HG03175 (cell line): ENCODE results near the gene RNASET2.
"Not testable (repeated sequence)": the region's sequence is repeated elsewhere in the genome, so short reads cannot be mapped to it uniquely, and the experiment has no call there.

Source experiments
- ATAC-seq: cut with Tn5 transposase; IDR thresholded peaks from one replicate; pipeline ENCODE4 v1.9.1; 2021; ENCODE audit warnings: mild to moderate bottlenecking, moderate library complexity; ENCODE audit not compliant: unreplicated experiment

The RNASET2 gene

DNA sequence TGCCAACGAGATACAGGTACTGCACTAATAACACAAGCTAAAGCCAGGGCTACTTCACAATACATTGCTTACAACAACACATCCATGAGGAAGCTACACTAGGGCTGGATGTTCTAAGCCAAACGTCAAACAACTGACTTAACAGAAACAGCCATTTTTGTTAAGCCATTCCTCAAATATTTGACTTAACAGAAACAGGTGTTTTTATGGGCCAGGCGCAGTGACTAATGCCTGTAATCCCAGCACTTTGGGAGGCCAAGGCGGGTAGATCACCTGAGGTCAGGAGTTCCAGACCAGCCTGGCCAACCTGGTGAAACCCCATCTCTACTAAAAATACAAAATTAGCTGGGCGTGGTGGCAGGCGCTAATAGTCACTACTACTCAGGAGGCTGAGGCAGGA, 7.6 kb downstream of the RNASET2 start:
- ATAC-seq: not testable (repeated sequence)

DNA sequence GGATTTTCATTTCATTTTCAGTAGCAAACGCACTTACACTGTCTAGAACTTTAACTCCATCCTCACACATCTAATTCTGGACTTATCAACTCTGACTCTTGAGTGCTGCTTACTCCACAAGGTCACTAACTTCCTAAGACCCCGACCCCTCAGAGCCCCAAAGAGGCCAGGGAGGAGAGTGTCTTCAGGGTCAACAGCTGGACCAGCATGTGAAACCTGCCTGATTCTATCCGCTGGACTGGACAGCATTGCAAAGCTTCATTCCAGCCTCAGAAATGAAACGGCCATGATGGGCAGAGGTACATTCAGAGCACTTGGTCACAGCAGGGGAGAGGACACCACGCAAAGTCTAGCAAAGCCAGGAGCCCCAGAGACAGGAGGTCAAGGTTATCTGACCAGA, 9.1 kb downstream of the RNASET2 start:
- ATAC-seq: no peak

DNA sequence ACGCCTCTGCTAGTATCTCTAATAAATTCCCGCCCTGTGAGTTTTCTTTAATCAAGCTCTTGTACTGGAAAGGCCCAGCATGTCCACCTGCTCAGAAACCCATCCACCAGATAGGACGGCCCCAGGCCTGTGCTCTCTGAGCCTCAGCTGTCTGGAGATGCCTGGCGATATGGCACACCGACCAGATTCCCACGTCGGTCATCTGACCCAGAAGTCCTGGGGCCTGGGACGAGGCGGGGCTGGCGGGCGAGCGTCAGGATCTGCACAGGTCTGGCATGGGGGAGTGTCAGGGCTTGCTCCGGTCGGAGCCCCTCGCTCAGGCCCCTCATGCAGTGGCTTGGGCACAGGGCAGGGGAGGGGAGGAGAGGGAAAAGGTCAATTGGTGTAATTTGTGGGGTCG, 10.2 kb downstream of the RNASET2 start:
- no peak for ATAC-seq

DNA sequence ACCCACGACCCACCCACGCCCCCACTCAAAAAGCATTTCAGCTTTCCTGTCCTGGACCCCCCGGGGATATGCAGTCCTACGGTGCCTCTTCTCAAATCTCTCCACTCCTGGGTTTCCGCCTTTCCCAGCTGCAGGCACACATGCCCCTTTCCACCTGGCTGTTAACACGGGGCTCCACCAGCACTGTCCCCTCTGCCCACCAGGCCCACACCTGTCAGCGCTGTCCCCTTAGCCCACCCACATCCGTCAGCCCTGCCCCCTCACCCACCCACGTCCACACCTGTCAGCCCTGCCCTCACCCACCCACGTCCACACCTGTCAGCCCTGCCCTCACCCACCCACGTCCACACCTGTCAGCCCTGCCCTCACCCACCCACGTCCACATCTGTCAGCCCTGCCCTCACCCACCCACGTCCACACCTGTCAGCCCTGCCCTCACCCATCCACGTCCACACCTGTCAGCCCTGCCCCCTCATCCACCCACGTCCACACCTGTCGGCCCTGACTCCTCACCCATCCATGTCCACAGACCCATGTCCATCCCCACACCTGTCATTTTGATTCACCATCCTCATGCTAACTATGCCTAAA, 11.6 kb downstream of the RNASET2 start:
- no peak for ATAC-seq

GRCh38 chr6:166942393-166943168, 13.8 kb downstream of the RNASET2 start:
- no peak for ATAC-seq

- ATAC-seq: no peak
Measured at GRCh38 chr6:166940643-166941068, 15.7 kb downstream of the RNASET2 start.

GRCh38 chr6:166939894-166940293, 16.5 kb downstream of the RNASET2 start:
- ATAC-seq: no peak

- no peak for ATAC-seq
Measured at GRCh38 chr6:166939345-166939744, 17.0 kb downstream of the RNASET2 start.

GRCh38 chr6:166938704-166939103, 17.6 kb downstream of the RNASET2 start:
- no peak for ATAC-seq

DNA sequence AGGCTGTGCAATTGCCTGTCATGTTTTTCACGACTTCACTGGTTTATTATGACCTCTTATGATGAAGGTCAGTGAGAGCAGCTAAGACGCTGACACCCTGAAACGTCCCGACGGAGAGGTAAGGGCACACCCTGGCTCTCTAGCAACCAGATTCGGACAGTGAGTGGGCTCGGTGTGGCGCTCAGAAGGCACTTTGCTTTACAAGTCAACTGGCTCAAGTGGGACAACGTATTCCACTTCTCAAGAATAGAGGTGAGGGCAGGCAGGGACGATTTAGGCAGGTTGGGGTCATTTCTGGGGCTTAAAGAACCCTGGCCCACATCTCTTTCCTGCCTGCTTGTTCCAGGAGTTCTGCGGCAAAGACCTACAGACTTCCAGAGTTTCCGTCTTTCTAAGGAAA, 18.2 kb downstream of the RNASET2 start:
- no peak for ATAC-seq

GRCh38 chr6:166937746-166938145, 18.6 kb downstream of the RNASET2 start:
- ATAC-seq: no peak

- ATAC-seq: no peak
Measured at GRCh38 chr6:166936079-166936787, 20.1 kb downstream of the RNASET2 start.

GRCh38 chr6:166935353-166935752, 21.0 kb downstream of the RNASET2 start:
- ATAC-seq: no peak

DNA sequence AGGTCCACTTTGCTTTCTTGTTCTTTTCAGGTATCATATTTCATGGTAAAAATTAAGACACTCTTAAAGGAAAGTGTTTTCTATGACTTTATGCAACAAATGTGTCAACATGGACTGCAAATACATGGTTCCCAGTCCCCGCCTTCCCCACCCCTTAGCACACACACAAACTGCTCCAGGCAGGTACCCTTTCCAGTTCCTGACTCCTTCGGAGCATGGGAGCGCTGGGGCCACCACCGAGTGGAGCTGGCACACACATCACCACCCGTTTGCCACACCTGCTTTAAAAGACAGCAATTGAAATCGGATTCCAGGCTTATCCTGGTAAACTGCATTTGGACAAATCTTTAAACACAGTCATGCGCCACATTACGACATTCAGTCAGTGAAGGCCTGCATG, 22.2 kb downstream of the RNASET2 start:
- ATAC-seq: no peak

GRCh38 chr6:166933396-166933795, 23.0 kb downstream of the RNASET2 start:
- ATAC-seq: no peak

DNA sequence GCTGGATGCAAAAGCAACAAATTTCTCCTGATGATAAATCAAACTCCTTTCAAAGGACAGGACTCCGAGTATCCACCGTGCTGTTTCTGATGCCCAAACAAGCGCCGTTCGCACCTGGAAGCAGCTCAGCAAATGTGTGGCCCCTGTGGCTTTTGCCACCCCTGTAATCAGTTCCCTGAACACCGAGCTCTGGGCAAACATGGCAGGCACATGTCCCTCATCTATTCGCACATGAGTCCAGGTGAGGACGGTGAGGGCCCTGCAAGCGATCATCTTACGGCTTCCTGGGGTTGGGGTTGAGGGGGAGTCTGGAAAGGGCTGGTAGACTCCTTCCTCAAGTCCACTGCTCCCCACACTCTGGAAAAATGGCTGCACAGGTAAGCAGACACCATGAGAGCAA, 23.7 kb downstream of the RNASET2 start:
- no peak for ATAC-seq

- no peak for ATAC-seq
Measured at GRCh38 chr6:166932116-166932515, 24.2 kb downstream of the RNASET2 start.

DNA sequence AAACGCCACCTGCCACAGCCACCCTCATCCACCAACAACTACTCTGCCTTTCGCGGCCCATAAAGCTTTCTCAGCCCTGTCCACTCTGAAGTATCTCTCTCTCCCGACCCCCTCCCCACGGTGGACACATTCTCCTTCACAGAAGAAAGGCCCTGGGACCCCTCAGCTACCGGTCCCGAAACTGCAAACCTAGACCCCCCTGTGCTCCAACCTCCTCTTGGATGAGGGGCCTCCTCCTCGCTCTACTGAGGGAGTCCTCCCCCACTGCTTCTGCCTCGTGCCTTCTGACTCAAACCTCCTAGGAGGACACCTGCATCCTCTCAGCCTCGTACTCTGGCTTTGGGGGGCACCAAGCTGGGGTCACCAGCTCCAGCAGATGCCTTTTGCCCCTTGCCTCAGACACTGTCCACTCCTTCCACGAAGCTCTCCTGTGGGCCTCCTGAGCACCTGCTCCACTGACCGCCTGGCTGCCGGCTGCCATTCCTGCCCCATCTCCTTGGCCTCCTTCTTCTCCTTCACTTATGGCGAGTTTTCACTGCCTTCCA, 24.9 kb downstream of the RNASET2 start:
- no peak for ATAC-seq

DNA sequence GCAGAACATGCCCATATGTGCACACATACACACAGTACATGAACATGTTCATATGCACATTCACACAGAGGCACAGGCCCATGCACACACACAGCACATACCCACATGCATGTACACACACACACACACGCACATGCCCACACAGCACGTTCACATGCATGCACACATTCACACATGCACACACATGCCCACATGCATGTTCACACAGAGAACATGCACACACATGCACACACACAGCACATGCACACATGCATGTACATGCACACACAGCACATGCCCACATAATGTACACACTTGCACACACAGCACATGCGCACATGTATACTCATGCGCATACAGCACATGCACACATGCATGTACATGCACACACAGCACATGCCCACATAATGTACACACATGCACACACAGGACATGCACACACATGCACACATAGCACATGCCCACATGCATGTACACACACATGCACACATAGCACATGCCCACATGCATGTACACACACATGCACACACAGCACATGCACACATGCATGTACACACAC, 25.9 kb downstream of the RNASET2 start:
- no peak for ATAC-seq

- ATAC-seq: no peak
Measured at GRCh38 chr6:166929542-166930189, 26.7 kb downstream of the RNASET2 start.
